ENCODE data around the gene ZNF530.

- TF ChIP-seq CTCF (IDR thresholded peaks at IDR 0.05) (no peak), POLR2AphosphoS5 (IDR thresholded peaks at IDR 0.05) (no peak), POLR2A (IDR thresholded peaks at IDR 0.05) (no peak)
Measured at GRCh38 chr19:57559008-57559403, 40.7 kb upstream of the ZNF530 start.
